Measurements from ENCODE around the gene FLOT1. TPM values are rescaled to one million over a fixed set of nuclear protein-coding genes. Genes with fewer than 3 reads are reported as not detected.

FLOT1 gene
- total RNA-seq, 2 donors from 2014 or later = 25.6 to 39.0 TPM

GRCh38 chr6:30747902-30748769 lies 5.6 kb upstream of the FLOT1 start:
- no peak for DNase-seq
- no peaks in the 10 kb centered on the region for H3K27me3 Mint-ChIP-seq
- no peaks in the 10 kb centered on the region for H3K36me3 Mint-ChIP-seq (ENCODE audit: low read depth)
- H3K27ac Mint-ChIP-seq = peak overlapping the region; percentile 60
- no peaks in the 10 kb centered on the region for H3K9me3 ChIP-seq (ENCODE audit: control insufficient read depth, low read length, poor library complexity, severe bottlenecking)
- ATAC-seq = no peak
- H3K4me3 Mint-ChIP-seq = peak overlapping the region; percentile 41
- peaks cover 29% of the 10 kb centered on the region for H3K4me1 Mint-ChIP-seq

GRCh38 chr6:30747300-30747687 lies 4.8 kb upstream of the FLOT1 start:
- ATAC-seq = no peak
- Mint-ChIP-seq H3K4me1 (peaks cover 34% of the 10 kb centered on the region), H3K27ac (peak overlapping the region; percentile 60), H3K4me3 (no peak overlapping the region), H3K27me3 (no peaks in the 10 kb centered on the region), H3K36me3 (ENCODE audit: low read depth) (no peaks in the 10 kb centered on the region)
- no peak for DNase-seq
- no peaks in the 10 kb centered on the region for H3K9me3 ChIP-seq (ENCODE audit: control insufficient read depth, low read length, poor library complexity, severe bottlenecking)

- H3K36me3 Mint-ChIP-seq (ENCODE audit: low read depth) = peaks cover 9% of the 10 kb centered on the region
- H3K9me3 ChIP-seq (ENCODE audit: control insufficient read depth, low read length, poor library complexity, severe bottlenecking) = no peaks in the 10 kb centered on the region
- H3K4me3 Mint-ChIP-seq = peak within 1 kb of the TSS; percentile 95
- H3K4me1 Mint-ChIP-seq = peaks cover 50% of the 10 kb centered on the region
- no peaks in the 10 kb centered on the region for H3K27me3 Mint-ChIP-seq
- peak; percentile 72 for ATAC-seq
- peak within 1 kb of the TSS; percentile 92 for H3K27ac Mint-ChIP-seq
- DNase-seq = peak; percentile 51 to 57 (median 55)
Measured at GRCh38 chr6:30744054-30744805, 1.7 kb upstream of the FLOT1 start, which contains the start of gene IER3. Gene IER3 (minus strand): TSS chr6:30744547. CDS start chr6:30744518, 29 bp downstream.

- no peaks in the 10 kb centered on the region for H3K9me3 ChIP-seq (ENCODE audit: control insufficient read depth, low read length, poor library complexity, severe bottlenecking)
- DNase-seq = peak in 1 of 3 donors; percentile 23
- H3K36me3 Mint-ChIP-seq (ENCODE audit: low read depth) = peaks cover 9% of the 10 kb centered on the region
Measured at GRCh38 chr6:30743099-30744053, 889 bp upstream of the FLOT1 start.

GRCh38 chr6:30741789-30742315 lies 635 bp downstream of the FLOT1 start:
- H3K27ac Mint-ChIP-seq = peak overlapping the region; percentile 92
- peaks cover 10% of the 10 kb centered on the region for H3K36me3 Mint-ChIP-seq (ENCODE audit: low read depth)
- peak overlapping the region; percentile 95 for H3K4me3 Mint-ChIP-seq
- peaks cover 56% of the 10 kb centered on the region for H3K4me1 Mint-ChIP-seq
- no peak for DNase-seq
- ATAC-seq = no peak
- no peaks in the 10 kb centered on the region for H3K9me3 ChIP-seq (ENCODE audit: control insufficient read depth, low read length, poor library complexity, severe bottlenecking)
- H3K27me3 Mint-ChIP-seq = no peaks in the 10 kb centered on the region

More at GRCh38 chr6:30743099-30744053, 889 bp upstream of the FLOT1 start:
- H3K4me1 Mint-ChIP-seq = peaks cover 53% of the 10 kb centered on the region
- peak overlapping the region; percentile 92 for H3K27ac Mint-ChIP-seq
- ATAC-seq = peak; percentile 44
- no peaks in the 10 kb centered on the region for H3K27me3 Mint-ChIP-seq
- H3K4me3 Mint-ChIP-seq = peak overlapping the region; percentile 95

GRCh38 chr6:30741063-30741779 lies 1.3 kb downstream of the FLOT1 start:
- DNase-seq = no peak
- no peaks in the 10 kb centered on the region for H3K9me3 ChIP-seq (ENCODE audit: control insufficient read depth, low read length, poor library complexity, severe bottlenecking)
- Mint-ChIP-seq H3K4me3 (peak overlapping the region; percentile 95), H3K4me1 (peaks cover 60% of the 10 kb centered on the region), H3K27ac (peak overlapping the region; percentile 92), H3K36me3 (ENCODE audit: low read depth) (peaks cover 11% of the 10 kb centered on the region), H3K27me3 (no peaks in the 10 kb centered on the region)
- ATAC-seq = no peak

- peaks cover 11% of the 10 kb centered on the region for H3K36me3 Mint-ChIP-seq (ENCODE audit: low read depth)
- H3K9me3 ChIP-seq (ENCODE audit: control insufficient read depth, low read length, poor library complexity, severe bottlenecking) = no peaks in the 10 kb centered on the region
- H3K27me3 Mint-ChIP-seq = no peaks in the 10 kb centered on the region
- DNase-seq = no peak
- peaks cover 63% of the 10 kb centered on the region for H3K4me1 Mint-ChIP-seq
- ATAC-seq = no peak
- H3K4me3 Mint-ChIP-seq = peak overlapping the region; percentile 41
- H3K27ac Mint-ChIP-seq = peak overlapping the region; percentile 63
Measured at GRCh38 chr6:30740540-30740870, 2.0 kb downstream of the FLOT1 start.

GRCh38 chr6:30738532-30738931 lies 4.0 kb downstream of the FLOT1 start:
- H3K27me3 Mint-ChIP-seq = no peaks in the 10 kb centered on the region
- peaks cover 11% of the 10 kb centered on the region for H3K36me3 Mint-ChIP-seq (ENCODE audit: low read depth)
- no peak for ATAC-seq
- H3K4me3 Mint-ChIP-seq = no peak overlapping the region
- no peaks in the 10 kb centered on the region for H3K9me3 ChIP-seq (ENCODE audit: control insufficient read depth, low read length, poor library complexity, severe bottlenecking)
- H3K4me1 Mint-ChIP-seq = peaks cover 59% of the 10 kb centered on the region
- H3K27ac Mint-ChIP-seq = no peak overlapping the region
- no peak for DNase-seq

GRCh38 chr6:30735668-30736314 lies 6.7 kb downstream of the FLOT1 start:
- Mint-ChIP-seq H3K27ac (no peak overlapping the region), H3K4me3 (peak overlapping the region; percentile 3), H3K4me1 (peaks cover 43% of the 10 kb centered on the region), H3K36me3 (ENCODE audit: low read depth) (peaks cover 3% of the 10 kb centered on the region), H3K27me3 (no peaks in the 10 kb centered on the region)
- DNase-seq = no peak
- no peak for ATAC-seq
- H3K9me3 ChIP-seq (ENCODE audit: control insufficient read depth, low read length, poor library complexity, severe bottlenecking) = no peaks in the 10 kb centered on the region

GRCh38 chr6:30732237-30732943 lies 10.1 kb downstream of the FLOT1 start:
- Mint-ChIP-seq H3K4me1 (peaks cover 33% of the 10 kb centered on the region), H3K27ac (no peak overlapping the region), H3K4me3 (peak overlapping the region; percentile 39), H3K36me3 (ENCODE audit: low read depth) (peaks cover 3% of the 10 kb centered on the region), H3K27me3 (no peaks in the 10 kb centered on the region)
- DNase-seq = no peak
- ATAC-seq = no peak
- no peaks in the 10 kb centered on the region for H3K9me3 ChIP-seq (ENCODE audit: control insufficient read depth, low read length, poor library complexity, severe bottlenecking)
